HEK293T (cell line): ENCODE results near the gene ZNF830.

ENCODE experiments used
- CTCF ChIA-PET: fragments of 350-600 bp; formaldehyde crosslinking; extraction: SDS; loops from one replicate; lab custom pipeline; 2021; ENCODE audit warnings: antibody characterized with exemption, inconsistent platforms; lab: Yijun Ruan, JAX
- POLR2A ChIA-PET: fragments of 350-600 bp; formaldehyde crosslinking; extraction: SDS; loops from one replicate; lab custom pipeline; 2020; ENCODE audit warnings: antibody characterized with exemption, inconsistent platforms; lab: Yijun Ruan, JAX
- DNase-seq: peaks from one replicate; pipeline ENCODE4 v3.0.0; 2012; ENCODE audit warnings: mixed read lengths; ENCODE audit errors: extremely low spot score
- ARNT ChIP-seq: fragments of 450-650 bp; IDR thresholded peaks from 2 replicates; pipeline ENCODE4 v1.6.1; 2017; ENCODE audit warnings: mild to moderate bottlenecking
- BHLHE40 ChIP-seq: fragments of 450-650 bp; IDR thresholded peaks from 2 replicates; pipeline ENCODE4 v1.6.1; 2016; ENCODE audit warnings: mild to moderate bottlenecking, moderate library complexity, borderline replicate concordance
- CTBP1 ChIP-seq: fragments of 450-650 bp; IDR thresholded peaks from 2 replicates; pipeline ENCODE4 v1.6.1; 2016; ENCODE audit warnings: borderline replicate concordance
- ELF4 ChIP-seq: fragments of 450-650 bp; IDR thresholded peaks from 2 replicates; pipeline ENCODE4 v1.6.1; 2017; ENCODE audit warnings: antibody characterized with exemption
- FOXA1 ChIP-seq: fragments of 450-650 bp; IDR thresholded peaks from 2 replicates; pipeline ENCODE4 v1.6.1; 2016; ENCODE audit warnings: mild to moderate bottlenecking
- FOXK2 ChIP-seq: fragments of 450-650 bp; IDR thresholded peaks from 2 replicates; pipeline ENCODE4 v1.6.1; 2016; ENCODE audit warnings: mild to moderate bottlenecking
- FOXM1 ChIP-seq: fragments of 450-650 bp; IDR thresholded peaks from 2 replicates; pipeline ENCODE4 v1.6.1; 2017; ENCODE audit warnings: mild to moderate bottlenecking, borderline replicate concordance
- HDGF ChIP-seq: fragments of 450-650 bp; IDR thresholded peaks from 2 replicates; pipeline ENCODE4 v1.6.1; 2017; ENCODE audit warnings: antibody characterized with exemption, borderline replicate concordance
- L3MBTL2 ChIP-seq: fragments of 450-650 bp; conservative IDR thresholded peaks from 2 replicates; pipeline ENCODE4 v1.6.1; 2016; ENCODE audit warnings: mild to moderate bottlenecking
- LEF1 ChIP-seq: fragments of 450-650 bp; IDR thresholded peaks from 2 replicates; pipeline ENCODE4 v1.6.1; 2017; ENCODE audit warnings: mild to moderate bottlenecking, borderline replicate concordance
- NFRKB ChIP-seq: fragments of 450-650 bp; IDR thresholded peaks from 2 replicates; pipeline ENCODE4 v1.6.1; 2016; ENCODE audit warnings: mild to moderate bottlenecking, moderate library complexity
- PKNOX1 ChIP-seq: fragments of 450-650 bp; IDR thresholded peaks from 2 replicates; pipeline ENCODE4 v1.6.1; 2016
- SP1 ChIP-seq: fragments of 450-650 bp; IDR thresholded peaks from 2 replicates; pipeline ENCODE4 v1.6.1; 2017
- SUZ12 ChIP-seq: fragments of 450-650 bp; IDR thresholded peaks from 2 replicates; pipeline ENCODE4 v1.6.1; 2016; ENCODE audit warnings: mild to moderate bottlenecking
- TARDBP ChIP-seq: fragments of 450-650 bp; IDR thresholded peaks from 2 replicates; pipeline ENCODE4 v1.6.1; 2016
- ZNF384 ChIP-seq: fragments of 450-650 bp; IDR thresholded peaks from 2 replicates; pipeline ENCODE4 v1.6.1; 2016

ZNF830 gene

GRCh38 chr17:34979153-34979552 lies 17.8 kb downstream of the ZNF830 start:
- no peak for DNase-seq
- ChIA-PET POLR2A (interaction anchor here (1.0 to 3.8 kb wide), 4 partner anchors 12 to 84 kb away, joined by 5 to 21 read pairs (median 6); partner anchors contain the start of genes CCT6B, RFFL and ZNF830), CTCF (interaction anchor here (0.6 kb wide), 1 partner anchor 140 kb away, joined by 3 read pairs; no protein-coding TSS in a partner anchor)
- TF ChIP-seq HDGF (no peak), ARNT (no peak), FOXA1 (no peak), CTBP1 (no peak), SUZ12 (no peak), PKNOX1 (no peak), ELF4 (no peak), BHLHE40 (no peak), FOXM1 (no peak), ZNF384 (no peak), NFRKB (no peak), FOXK2 (no peak), L3MBTL2 (no peak), SP1 (no peak), LEF1 (no peak), TARDBP (no peak)

GRCh38 chr17:34979650-34980352 lies 18.5 kb downstream of the ZNF830 start:
- ChIA-PET CTCF (interaction anchor here (0.7 to 1.2 kb wide), 2 partner anchors 437 to 555 kb away, joined by 3 read pairs; no protein-coding TSS in a partner anchor), POLR2A (interaction anchor here (0.9 to 3.8 kb wide), 8 partner anchors 11 to 394 kb away, joined by 3 to 21 read pairs (median 4); partner anchors contain the start of genes CCT6B, RFFL, SLFN11 and ZNF830)
- TF ChIP-seq HDGF (no peak), TARDBP (no peak), FOXK2 (no peak), ARNT (no peak), ZNF384 (no peak), ELF4 (no peak), LEF1 (no peak), SUZ12 (no peak), CTBP1 (no peak), FOXM1 (no peak), PKNOX1 (no peak), FOXA1 (no peak), BHLHE40 (no peak)
- DNase-seq: no peak

- DNase-seq: peak; percentile 85
- TF ChIP-seq ZNF384 (no peak), L3MBTL2 (peak; percentile 83)
- ChIA-PET POLR2A (interaction anchor here (0.9 to 3.8 kb wide), 8 partner anchors 11 to 394 kb away, joined by 3 to 21 read pairs (median 4); partner anchors contain the start of genes CCT6B, RFFL, SLFN11 and ZNF830), CTCF (interaction anchor here (0.7 to 1.2 kb wide), 2 partner anchors 438 to 554 kb away, joined by 3 read pairs; no protein-coding TSS in a partner anchor)
These were observed 19.0 kb downstream of the ZNF830 start, which contains the start of gene LIG3 for GRCh38 chr17:34980353-34980680. Gene LIG3 (plus strand): TSS chr17:34980512. CDS start chr17:34983006, 2,494 bp downstream.

GRCh38 chr17:34980681-34981537 lies 19.6 kb downstream of the ZNF830 start:
- ChIA-PET CTCF (interaction anchor here (1.1 to 1.3 kb wide), 4 partner anchors 16 to 438 kb away, joined by 3 read pairs; no protein-coding TSS in a partner anchor), POLR2A (interaction anchor here (0.7 to 3.8 kb wide), 10 partner anchors 10 to 393 kb away, joined by 3 to 21 read pairs (median 4); partner anchors contain the start of genes CCT6B, RAD51D, RFFL and SLFN11)
- TF ChIP-seq BHLHE40: no peak
- TF ChIP-seq FOXM1: peak; percentile 11; the same call in 1 of the 2 replicates
- TF ChIP-seq PKNOX1: no peak
- TF ChIP-seq L3MBTL2: peak; percentile 58
- no peak for TF ChIP-seq NFRKB
- TF ChIP-seq LEF1: no peak; the same call in 1 of the 2 replicates
- no peak for TF ChIP-seq TARDBP
- no peak for TF ChIP-seq FOXK2
- 0 out of 2 replicates have a peak, but pooled peaks have one; percentile 25 for TF ChIP-seq ARNT
- peak; percentile 51 for DNase-seq

GRCh38 chr17:34981538-34982241 lies 20.4 kb downstream of the ZNF830 start:
- TF ChIP-seq CTBP1: peak; percentile 98
- TF ChIP-seq SUZ12: no peak
- TF ChIP-seq BHLHE40: 0 out of 2 replicates have a peak, but pooled peaks have one; percentile 31
- TF ChIP-seq HDGF: no peak
- peak; percentile 90 for TF ChIP-seq ARNT
- peak; percentile 16; the same call in 1 of the 2 replicates for TF ChIP-seq LEF1
- TF ChIP-seq PKNOX1: peak; percentile 95
- TF ChIP-seq FOXK2: 0 out of 2 replicates have a peak, but pooled peaks have one; percentile 40
- TF ChIP-seq FOXM1: no peak
- POLR2A ChIA-PET: interaction anchor here (0.7 to 3.8 kb wide), 7 partner anchors 9 to 392 kb away, joined by 3 to 21 read pairs (median 4); partner anchors contain the start of genes CCT6B, RAD51D, SLFN11 and ZNF830
- DNase-seq: peak; percentile 53
- CTCF ChIA-PET: interaction anchor here (1.1 to 1.3 kb wide), 3 partner anchors 15 to 108 kb away, joined by 3 read pairs; no protein-coding TSS in a partner anchor
